HepG2 (cell line): ENCODE data around the gene RAB34. TPM values are rescaled to one million over a fixed set of nuclear protein-coding genes. Genes with fewer than 3 reads are reported as not detected.

Experiments used
- BCLAF1 ChIP-seq: fragments of 450-650 bp; IDR thresholded peaks from 2 replicates; pipeline ENCODE4 v1.6.1; 2017; ENCODE audit warnings: mild to moderate bottlenecking
- CBFB ChIP-seq: sonication (generic); formaldehyde crosslinking; IDR thresholded peaks from 2 replicates; pipeline ENCODE4 v1.4.0; 2020; ENCODE audit warnings: missing genetic modification reagents
- CHD4 ChIP-seq: fragments of 200-600 bp; sonication (generic); IDR thresholded peaks from 2 replicates; pipeline ENCODE4 v1.7.0; 2017; ENCODE audit warnings: mild to moderate bottlenecking, low read length, borderline replicate concordance
- EEA1 ChIP-seq: sonication (generic); formaldehyde crosslinking; IDR thresholded peaks from 2 replicates; pipeline ENCODE4 v1.5.1; 2020; ENCODE audit warnings: mild to moderate bottlenecking, missing genetic modification reagents, borderline replicate concordance
- FOXA3 ChIP-seq: IDR thresholded peaks from 2 replicates; pipeline ENCODE4 v1.6.1; 2016; ENCODE audit warnings: missing genetic modification reagents, missing compliant biosample characterization
- GATAD2A ChIP-seq: IDR thresholded peaks from 2 replicates; pipeline ENCODE4 v1.6.1; 2016
- MXD4 ChIP-seq: IDR thresholded peaks from 2 replicates; pipeline ENCODE4 v1.6.1; 2016; ENCODE audit warnings: mild to moderate bottlenecking, missing biosample characterization, missing genetic modification reagents
- NCOA2 ChIP-seq: sonication (generic); formaldehyde crosslinking; IDR thresholded peaks from 2 replicates; pipeline ENCODE4 v1.8.0; 2022; ENCODE audit warnings: inconsistent platforms
- RBFOX2 ChIP-seq: fragments of 200-400 bp; formaldehyde crosslinking; IDR thresholded peaks from 2 replicates; pipeline ENCODE4 v1.6.1; 2017; ENCODE audit warnings: low read depth, mild to moderate bottlenecking, low read length
- RFX5 ChIP-seq: IDR thresholded peaks from 2 replicates; pipeline ENCODE4 v1.6.1; 2011; ENCODE audit warnings: low read depth, low read length, improper control_type of control experiment
- SRY ChIP-seq: sonication (generic); formaldehyde crosslinking; IDR thresholded peaks from 2 replicates; pipeline ENCODE4 v1.8.0; 2022; ENCODE audit warnings: mild to moderate bottlenecking, missing genetic modification reagents
- ZBTB7A ChIP-seq: sonication (generic); formaldehyde crosslinking; IDR thresholded peaks from 2 replicates; pipeline ENCODE4 v1.8.0; 2022; ENCODE audit warnings: mild to moderate bottlenecking, missing genetic modification reagents
- ZFP82 ChIP-seq: sonication (generic); formaldehyde crosslinking; IDR thresholded peaks from 2 replicates; pipeline ENCODE4 v1.5.1; 2020; ENCODE audit warnings: mild to moderate bottlenecking, missing genetic modification reagents, borderline replicate concordance
- ZNF142 ChIP-seq: sonication (generic); formaldehyde crosslinking; IDR thresholded peaks from 2 replicates; pipeline ENCODE4 v1.4.0; 2020; ENCODE audit warnings: missing genetic modification reagents
- ZNF205 ChIP-seq: IDR thresholded peaks from 2 replicates; pipeline ENCODE4 v1.6.1; 2018; ENCODE audit warnings: missing biosample characterization, missing genetic modification reagents
- ZNF510 ChIP-seq: sonication (generic); formaldehyde crosslinking; IDR thresholded peaks from 2 replicates; pipeline ENCODE4 v1.4.0; 2020; ENCODE audit warnings: low read depth, mild to moderate bottlenecking, missing genetic modification reagents
- ZNF558 ChIP-seq: sonication (generic); formaldehyde crosslinking; IDR thresholded peaks from 2 replicates; pipeline ENCODE4 v1.9.0; 2022; ENCODE audit warnings: mild to moderate bottlenecking, missing genetic modification reagents, borderline replicate concordance
- ZNF619 ChIP-seq: sonication (generic); formaldehyde crosslinking; IDR thresholded peaks from 2 replicates; pipeline ENCODE4 v1.4.0; 2020; ENCODE audit warnings: mild to moderate bottlenecking, missing genetic modification reagents
- ZNF788 ChIP-seq: sonication (generic); formaldehyde crosslinking; IDR thresholded peaks from 2 replicates; pipeline ENCODE4 v1.5.0; 2020; ENCODE audit warnings: mild to moderate bottlenecking, missing genetic modification reagents, borderline replicate concordance
- ZNF878 ChIP-seq: sonication (generic); formaldehyde crosslinking; IDR thresholded peaks from 2 replicates; pipeline ENCODE4 v1.8.1; 2023; ENCODE audit warnings: mild to moderate bottlenecking, missing genetic modification reagents, moderate library complexity
- ZNF883 ChIP-seq: sonication (generic); formaldehyde crosslinking; IDR thresholded peaks from 2 replicates; pipeline ENCODE4 v1.5.1; 2020; ENCODE audit warnings: mild to moderate bottlenecking, missing genetic modification reagents; ENCODE audit errors: not compliant biosample characterization
- polyA plus RNA-seq, 8 experiments: library from polyadenylated mRNA; depleted of rRNA in 3 of 8; stranded (reverse) in 7 of 8; unstranded in 1 of 8; fragments of >200 nt; fragmentation: Illumina TruSeq in 4 of 8; extraction: Trizol in 4 of 8; gene quantifications; 2 replicates each; pipeline versions ENCODE4 v1.2.1 to v1.2.3, GENCODE V29; 2011 to 2016; ENCODE audit warnings: low read depth in 4 of 8, missing spikeins in 1 of 8, mixed read lengths in 1 of 8; ENCODE audit not compliant: insufficient read depth in 1 of 8
- total RNA-seq, 5 experiments: library from RNA; depleted of rRNA; stranded (reverse); fragments of >200 nt; fragmentation: Illumina TruSeq; extraction: Trizol; gene quantifications; 2 replicates each; pipeline ENCODE4 v1.2.3, GENCODE V29; 2016; ENCODE audit warnings: low read depth in 1 of 5

The RAB34 gene
- total and polyA plus RNA-seq, 2 of the 13 experiments (the other 11 are each of a cell fraction or from before 2014, with no cell fraction given): 0.49 TPM; not detected in 1

- TF ChIP-seq ZNF788 (peak; percentile 17; the same call in 1 of the 2 replicates), CBFB (CRISPR knock-in tag) (no peak), FOXA3 (CRISPR knock-in tag) (0 out of 2 replicates have a peak, but pooled peaks have one; percentile 34), ZFP82 (peak; percentile 77; the same call in 1 of the 2 replicates), GATAD2A (CRISPR knock-in tag) (peak; percentile 51), RBFOX2 (peak; percentile 54), ZNF510 (CRISPR knock-in tag) (no peak), ZNF205 (CRISPR knock-in tag) (peak; percentile 74), ZBTB7A (CRISPR knock-in tag) (peak; percentile 100), CHD4 (peak; percentile 80; the same call in 1 of the 2 replicates), ZNF619 (0 out of 2 replicates have a peak, but pooled peaks have one; percentile 62), NCOA2 (CRISPR knock-in tag) (peak; percentile 66), ZNF142 (CRISPR knock-in tag) (0 out of 2 replicates have a peak, but pooled peaks have one; percentile 48), ZNF558 (CRISPR knock-in tag) (peak; percentile 20; the same call in 1 of the 2 replicates), RFX5 (no peak), SRY (0 out of 2 replicates have a peak, but pooled peaks have one; percentile 55), BCLAF1 (no peak), ZNF878 (peak; percentile 80; the same call in 1 of the 2 replicates), EEA1 (CRISPR knock-in tag) (peak; percentile 85; the same call in 1 of the 2 replicates), ZNF883 (CRISPR knock-in tag) (no peak), MXD4 (CRISPR knock-in tag) (0 out of 2 replicates have a peak, but pooled peaks have one; percentile 38)
These were observed 26.7 kb upstream of the RAB34 start (continued) for GRCh38 chr17:28744104-28744971.
